NCI-H2081 (cell line): Measurements from ENCODE around the gene CAMTA1.

Experiments used
- DNase-seq, 2 experiments: peaks; one replicate each; lab custom pipeline; 2025; lab: John Stamatoyannopoulos, UW

CAMTA1 gene

GRCh38 chr1:7077136-7077535 lies 291.9 kb downstream of the CAMTA1 start:
- no peak for DNase-seq

- DNase-seq, result no peak
These were observed 292.7 kb downstream of the CAMTA1 start for GRCh38 chr1:7077970-7078369.

GRCh38 chr1:7079637-7080036 lies 294.4 kb downstream of the CAMTA1 start:
- DNase-seq, result no peak

- no peak for DNase-seq
These were observed 299.1 kb downstream of the CAMTA1 start for GRCh38 chr1:7084232-7084894.

DNA sequence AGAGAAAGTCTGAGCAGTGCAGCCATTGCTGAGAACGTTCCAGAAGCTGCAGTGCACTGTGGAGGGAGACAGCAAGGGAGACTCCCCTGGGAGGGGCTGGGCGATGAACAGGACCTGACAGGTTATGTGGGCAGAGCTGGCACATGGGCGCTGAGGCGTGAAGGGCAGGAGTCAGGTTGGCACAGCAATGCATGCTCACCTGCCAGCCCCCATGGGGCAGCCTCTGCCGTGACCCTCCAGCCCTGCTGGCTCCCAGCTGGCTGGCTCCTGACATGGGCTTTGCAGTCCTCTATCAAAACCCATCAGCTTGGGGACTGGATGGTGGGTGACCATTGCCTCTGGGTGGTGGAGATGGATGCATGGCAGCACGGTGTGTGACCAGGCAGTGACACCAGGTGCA lies 300.3 kb downstream of the CAMTA1 start:
- DNase-seq, result no peak

DNA sequence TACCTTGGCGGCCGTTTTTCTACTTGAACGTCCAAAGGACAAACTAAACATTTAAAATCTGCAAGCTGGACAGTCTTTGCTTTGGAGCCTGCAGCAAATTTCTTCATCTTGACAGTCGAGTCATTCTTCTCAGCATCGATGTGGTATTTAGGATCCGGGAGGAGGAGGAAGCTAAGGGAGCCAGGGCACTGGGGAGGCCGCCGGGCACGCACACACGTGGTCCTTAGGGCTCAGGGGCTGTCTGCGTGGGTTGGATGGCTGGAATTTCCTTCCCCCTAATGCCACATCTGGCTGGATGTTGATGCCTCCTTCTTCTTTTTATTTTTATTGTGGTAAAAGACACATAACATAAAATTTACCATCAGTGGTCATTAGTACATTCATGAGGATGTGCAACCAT lies 300.9 kb downstream of the CAMTA1 start:
- DNase-seq, result no peak

DNA sequence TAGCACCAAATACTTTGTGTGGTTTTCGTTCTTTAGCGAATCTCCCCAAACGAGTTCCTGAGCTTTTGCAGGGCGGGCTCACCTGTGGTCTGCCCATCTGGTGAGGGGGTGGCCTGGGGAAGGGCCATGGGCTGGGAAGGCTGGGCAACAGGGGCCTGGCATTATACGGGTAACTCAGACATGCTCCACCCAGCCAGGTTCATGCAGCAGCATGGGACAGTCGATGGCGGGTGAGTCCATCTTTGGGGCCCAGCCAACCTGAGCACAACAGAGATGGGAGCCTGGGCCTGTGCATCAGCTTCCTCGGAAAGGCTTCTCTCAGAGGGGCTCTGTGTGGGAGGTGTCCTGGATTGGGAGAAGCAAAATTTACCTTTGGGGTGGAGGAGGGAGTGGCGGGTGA lies 302.6 kb downstream of the CAMTA1 start:
- no peak for DNase-seq

DNA sequence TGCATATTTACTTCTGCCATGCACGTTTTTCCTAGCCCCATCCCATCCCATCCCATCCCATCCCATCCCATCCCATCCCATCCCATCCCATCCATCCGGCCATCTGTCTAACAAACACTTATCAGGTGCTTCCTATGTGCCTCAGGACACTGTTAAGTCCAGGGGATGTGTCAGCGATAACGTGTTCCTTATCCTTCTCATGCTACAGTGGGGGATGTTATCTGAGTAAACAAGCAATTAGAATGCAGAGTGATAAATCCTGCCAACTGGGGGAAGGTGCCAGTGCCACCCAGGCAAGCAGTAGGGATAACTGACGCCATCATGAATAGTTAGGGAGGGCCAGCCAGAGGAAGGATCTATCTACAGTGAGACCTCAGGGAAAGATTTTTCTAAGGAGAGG lies 304.2 kb downstream of the CAMTA1 start:
- DNase-seq, result peak in 1 of 2 experiments; percentile 43

- DNase-seq, result no peak
These were observed 308.0 kb downstream of the CAMTA1 start for GRCh38 chr1:7093297-7093696.

- DNase-seq, result no peak
These were observed 308.8 kb downstream of the CAMTA1 start for GRCh38 chr1:7094086-7094485.

- peak in 1 of 2 experiments; percentile 21 for DNase-seq
These were observed 309.3 kb downstream of the CAMTA1 start for GRCh38 chr1:7094509-7094908.

DNA sequence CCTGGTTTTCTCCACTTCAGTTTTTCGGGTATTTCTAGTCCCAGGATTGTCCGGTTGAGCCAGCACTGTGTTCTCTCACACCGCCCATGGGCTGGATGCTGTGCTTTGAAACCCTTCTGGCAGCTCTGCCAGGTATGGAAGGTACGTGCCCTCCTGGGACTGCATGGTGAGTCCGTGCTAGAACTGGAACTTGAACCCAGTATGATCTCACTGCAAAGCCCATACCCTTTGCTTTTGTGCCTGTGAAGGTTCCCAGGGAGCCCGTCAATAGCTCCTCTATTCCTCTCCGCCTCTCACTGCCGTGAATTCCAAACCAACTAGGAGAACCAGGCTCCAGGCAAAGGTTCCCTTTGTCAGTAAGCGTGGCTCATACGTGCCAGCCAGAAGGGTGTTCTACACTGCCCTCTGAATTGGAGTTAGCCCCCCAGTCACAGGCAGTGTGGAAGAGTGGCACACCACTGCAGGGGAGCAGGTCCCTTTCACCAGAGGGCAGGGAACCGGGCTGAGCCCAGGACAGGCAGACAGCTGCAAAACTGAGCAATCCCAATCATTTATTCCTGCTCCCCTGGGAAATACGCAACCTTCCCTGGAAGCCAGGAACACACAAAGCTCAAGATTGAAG lies 310.2 kb downstream of the CAMTA1 start:
- DNase-seq, result no peak

- DNase-seq, result no peak
These were observed 312.8 kb downstream of the CAMTA1 start for GRCh38 chr1:7097938-7098592.

DNA sequence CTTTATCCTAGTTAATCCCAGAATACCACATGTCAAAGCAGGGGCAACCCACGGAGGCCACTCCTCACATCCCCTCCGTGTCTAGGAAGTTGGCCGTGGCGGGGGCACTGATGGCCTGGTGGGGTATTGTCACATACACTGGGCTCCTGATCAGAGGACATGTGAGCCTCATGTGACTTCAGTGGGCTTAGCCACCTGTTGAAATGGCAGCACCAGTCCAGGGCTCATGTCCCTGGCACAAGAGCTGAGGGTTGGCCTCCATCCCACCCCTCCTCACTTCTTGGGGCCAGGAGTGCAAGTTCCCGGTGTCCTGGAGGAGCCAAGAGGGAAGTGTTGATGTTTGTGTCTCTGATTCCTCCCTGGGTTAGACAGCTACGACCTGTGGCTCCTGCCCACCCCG lies 313.4 kb downstream of the CAMTA1 start:
- no peak for DNase-seq

- no peak for DNase-seq
These were observed 315.2 kb downstream of the CAMTA1 start for GRCh38 chr1:7100479-7100878.

DNA sequence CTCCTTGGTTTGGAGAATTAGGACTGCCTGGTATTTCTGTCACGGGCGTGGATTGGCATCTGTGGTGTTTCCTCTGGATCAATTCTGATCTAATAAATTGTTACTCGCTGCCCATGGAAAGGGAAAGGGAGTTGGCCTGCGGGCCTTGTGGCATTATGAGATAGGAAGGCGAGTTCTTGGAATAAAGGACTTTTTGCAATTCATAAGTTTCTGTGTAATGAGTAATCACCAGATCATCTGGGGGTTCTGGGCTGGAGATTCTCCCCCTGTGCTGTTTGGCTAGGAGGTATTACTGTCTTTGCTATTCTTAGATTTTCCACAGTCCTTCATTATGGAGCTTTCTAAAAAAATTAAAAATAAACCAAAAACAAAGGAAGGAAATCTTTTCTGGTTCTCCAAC lies 315.9 kb downstream of the CAMTA1 start:
- DNase-seq, result no peak

DNA sequence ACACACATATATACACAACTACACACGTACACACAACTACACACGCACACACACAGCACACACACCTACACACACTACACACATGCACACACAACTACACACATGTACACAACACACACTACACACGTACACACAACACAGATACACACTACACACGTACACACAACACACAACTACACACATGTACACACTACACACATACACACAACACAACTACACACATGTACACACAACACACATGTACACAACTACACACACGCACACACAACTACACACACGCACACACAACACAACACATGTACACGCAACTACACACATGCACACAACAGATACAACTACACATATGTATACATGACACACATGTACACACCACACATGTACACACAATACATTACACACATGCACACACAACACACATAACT lies 318.1 kb downstream of the CAMTA1 start:
- no peak for DNase-seq

GRCh38 chr1:7103874-7104273 lies 318.6 kb downstream of the CAMTA1 start:
- no peak for DNase-seq

- DNase-seq, result no peak
These were observed 319.1 kb downstream of the CAMTA1 start for GRCh38 chr1:7104339-7104738.

DNA sequence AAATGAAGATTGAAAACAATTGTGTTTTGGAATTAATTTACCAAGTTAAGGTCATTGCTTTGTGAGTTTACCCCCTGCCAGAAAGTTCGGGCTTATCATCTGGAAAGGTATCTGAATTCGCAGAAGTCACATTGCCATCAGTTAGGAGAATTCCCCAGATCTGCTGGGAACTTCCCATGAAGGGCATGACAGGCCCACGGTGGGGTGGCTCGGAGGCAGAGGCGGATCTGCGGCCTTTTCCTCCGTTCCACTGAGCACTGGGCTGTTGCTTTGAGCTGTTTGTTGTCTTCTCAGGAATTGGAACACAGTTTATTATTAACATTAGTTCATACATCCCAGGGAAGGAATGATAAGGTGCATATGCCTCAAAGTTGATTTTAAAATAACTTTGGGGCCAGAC lies 320.0 kb downstream of the CAMTA1 start:
- no peak for DNase-seq

DNA sequence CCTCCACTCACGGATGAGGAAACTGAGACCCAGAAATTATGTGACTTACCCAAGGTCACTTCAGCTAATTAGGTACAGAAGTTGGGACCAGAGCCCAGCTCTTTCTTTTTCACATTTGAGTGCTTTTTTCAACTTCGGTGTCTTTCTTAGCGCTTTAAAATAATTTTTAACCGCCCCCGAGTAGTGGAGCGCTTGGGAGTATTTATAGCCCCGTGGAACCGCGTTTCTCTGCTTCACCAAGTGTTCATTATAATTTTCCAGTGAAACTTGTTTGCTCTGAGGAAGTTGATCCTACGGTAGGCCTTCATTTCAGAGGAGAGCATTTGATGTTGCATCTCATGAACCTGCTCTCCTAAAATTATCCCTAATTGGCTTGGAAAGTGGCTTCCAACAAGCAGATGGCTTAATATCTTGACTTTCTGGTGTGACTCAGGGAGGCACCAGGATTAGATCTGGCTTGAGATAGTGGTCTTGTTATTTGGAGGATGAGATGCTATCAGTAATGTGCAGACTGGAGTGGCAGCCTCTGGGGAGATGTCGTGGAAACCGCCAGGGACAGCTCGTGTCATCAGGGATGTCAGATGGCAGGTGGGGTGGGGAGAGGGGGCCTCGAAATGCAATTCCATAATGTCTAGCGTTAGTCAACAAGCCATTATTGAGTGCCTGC lies 321.3 kb downstream of the CAMTA1 start:
- DNase-seq, result no peak

- DNase-seq, result no peak
These were observed 322.0 kb downstream of the CAMTA1 start for GRCh38 chr1:7107109-7107830.
